ENCODE measurements around the gene DNAJA1.

Gene DNAJA1

GRCh38 chr9:33044677-33045282, 19.7 kb downstream of the DNAJA1 start:
- H3K4me3 ChIP-seq (ENCODE audit: low read length, poor library complexity, severe bottlenecking), result no peak overlapping the region
- peaks cover 2% of the 10 kb centered on the region for H4K20me1 ChIP-seq (ENCODE audit: insufficient read depth, low read length, poor library complexity, severe bottlenecking)
- H2AFZ ChIP-seq (ENCODE audit: low read length), result no peak overlapping the region
- H3K79me2 ChIP-seq (ENCODE audit: insufficient read depth, low read length), result no peaks in the 10 kb centered on the region
- no peak for TF ChIP-seq EZH2phosphoT487 (IDR thresholded peaks at IDR 0.05; ENCODE audit: borderline replicate concordance)
- no peak for TF ChIP-seq CTCF (conservative IDR thresholded peaks at IDR 0.05; ENCODE audit: low read length)
- no peak overlapping the region for H3K4me2 ChIP-seq (ENCODE audit: low read depth, low read length, poor library complexity, severe bottlenecking)
- H3K36me3 ChIP-seq (ENCODE audit: insufficient read depth, low read length), result peaks cover 30% of the 10 kb centered on the region; the same call in 1 of the 2 replicates
- H3K9ac ChIP-seq (ENCODE audit: low read depth, low read length, poor library complexity, severe bottlenecking), result no peak overlapping the region
- no peaks in the 10 kb centered on the region for H3K9me3 ChIP-seq (ENCODE audit: insufficient read depth, low read depth, low read length)
- no peaks in the 10 kb centered on the region for H3K9me2 ChIP-seq (replicated peaks; ENCODE audit: low read depth, low read length)
- H3K4me1 ChIP-seq (ENCODE audit: insufficient read depth, low read length, poor library complexity, severe bottlenecking), result no peaks in the 10 kb centered on the region
- no peaks in the 10 kb centered on the region for H3K27me3 ChIP-seq (ENCODE audit: insufficient read depth, low read length, poor library complexity, severe bottlenecking)
- peaks cover 7% of the 10 kb centered on the region; the same call in 1 of the 2 replicates for H3F3A ChIP-seq (ENCODE audit: low read depth)

GRCh38 chr9:33046061-33046460, 21.0 kb downstream of the DNAJA1 start:
- no peak overlapping the region for H3K9ac ChIP-seq (ENCODE audit: low read depth, low read length, poor library complexity, severe bottlenecking)
- no peaks in the 10 kb centered on the region for H3K9me2 ChIP-seq (replicated peaks; ENCODE audit: low read depth, low read length)
- H3K79me2 ChIP-seq (ENCODE audit: insufficient read depth, low read length), result no peaks in the 10 kb centered on the region
- H3F3A ChIP-seq (ENCODE audit: low read depth), result 0 out of 2 replicates have a peak, but pooled peaks cover 7% of the 10 kb centered on the region
- H3K9me3 ChIP-seq (ENCODE audit: insufficient read depth, low read depth, low read length), result no peaks in the 10 kb centered on the region
- no peaks in the 10 kb centered on the region for H3K27me3 ChIP-seq (ENCODE audit: insufficient read depth, low read length, poor library complexity, severe bottlenecking)
- H3K36me3 ChIP-seq (ENCODE audit: insufficient read depth, low read length), result peaks cover 25% of the 10 kb centered on the region; the same call in 1 of the 2 replicates
- no peak overlapping the region for H3K4me2 ChIP-seq (ENCODE audit: low read depth, low read length, poor library complexity, severe bottlenecking)
- no peaks in the 10 kb centered on the region for H4K20me1 ChIP-seq (ENCODE audit: insufficient read depth, low read length, poor library complexity, severe bottlenecking)
- no peaks in the 10 kb centered on the region for H3K4me1 ChIP-seq (ENCODE audit: insufficient read depth, low read length, poor library complexity, severe bottlenecking)
- H3K4me3 ChIP-seq (ENCODE audit: low read length, poor library complexity, severe bottlenecking), result no peak overlapping the region
- TF ChIP-seq CTCF (conservative IDR thresholded peaks at IDR 0.05; ENCODE audit: low read length) (no peak), EZH2phosphoT487 (IDR thresholded peaks at IDR 0.05; ENCODE audit: borderline replicate concordance) (no peak)
- no peak overlapping the region for H2AFZ ChIP-seq (ENCODE audit: low read length)

- TF ChIP-seq CTCF (conservative IDR thresholded peaks at IDR 0.05; ENCODE audit: low read length) (no peak), EZH2phosphoT487 (IDR thresholded peaks at IDR 0.05; ENCODE audit: borderline replicate concordance) (no peak)
- Histone ChIP-seq H3K36me3 (ENCODE audit: insufficient read depth, low read length) (peaks cover 40% of the 10 kb centered on the region; the same call in 1 of the 2 replicates), H3K4me1 (ENCODE audit: insufficient read depth, low read length, poor library complexity, severe bottlenecking) (no peaks in the 10 kb centered on the region), H3K9ac (ENCODE audit: low read depth, low read length, poor library complexity, severe bottlenecking) (no peak overlapping the region), H4K20me1 (ENCODE audit: insufficient read depth, low read length, poor library complexity, severe bottlenecking) (no peaks in the 10 kb centered on the region), H3K9me3 (ENCODE audit: insufficient read depth, low read depth, low read length) (no peaks in the 10 kb centered on the region), H3K4me3 (ENCODE audit: low read length, poor library complexity, severe bottlenecking) (no peak overlapping the region), H3K27me3 (ENCODE audit: insufficient read depth, low read length, poor library complexity, severe bottlenecking) (no peaks in the 10 kb centered on the region), H3K4me2 (ENCODE audit: low read depth, low read length, poor library complexity, severe bottlenecking) (no peak overlapping the region), H3K79me2 (ENCODE audit: insufficient read depth, low read length) (no peaks in the 10 kb centered on the region), H2AFZ (ENCODE audit: low read length) (no peak overlapping the region), H3F3A (ENCODE audit: low read depth) (no peaks in the 10 kb centered on the region), H3K9me2 (replicated peaks; ENCODE audit: low read depth, low read length) (no peaks in the 10 kb centered on the region)
These were observed 23.0 kb downstream of the DNAJA1 start for GRCh38 chr9:33048054-33048465.

All from Loucy (cell line).